Measurements from ENCODE around the gene USH2A.

DNA sequence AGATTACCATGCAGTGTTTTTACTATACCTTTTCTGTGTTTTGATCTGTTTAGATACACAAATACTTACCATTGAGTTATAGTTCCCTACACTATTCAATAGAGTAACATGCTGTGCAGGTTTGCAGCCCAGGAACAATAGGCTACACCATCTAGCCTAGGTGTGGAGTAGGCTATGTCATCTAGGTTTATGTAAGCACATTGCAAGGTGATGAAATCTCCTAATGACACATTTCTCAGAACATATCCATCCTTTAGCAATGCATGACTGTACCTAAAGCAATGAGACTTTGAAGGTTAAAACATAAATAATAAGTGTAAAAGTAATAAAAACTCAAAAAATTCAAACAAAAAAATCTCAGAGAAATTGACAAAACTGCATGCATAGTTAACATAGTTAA is 358.6 kb downstream of the USH2A start:
- TF ChIP-seq, protein P1, sequence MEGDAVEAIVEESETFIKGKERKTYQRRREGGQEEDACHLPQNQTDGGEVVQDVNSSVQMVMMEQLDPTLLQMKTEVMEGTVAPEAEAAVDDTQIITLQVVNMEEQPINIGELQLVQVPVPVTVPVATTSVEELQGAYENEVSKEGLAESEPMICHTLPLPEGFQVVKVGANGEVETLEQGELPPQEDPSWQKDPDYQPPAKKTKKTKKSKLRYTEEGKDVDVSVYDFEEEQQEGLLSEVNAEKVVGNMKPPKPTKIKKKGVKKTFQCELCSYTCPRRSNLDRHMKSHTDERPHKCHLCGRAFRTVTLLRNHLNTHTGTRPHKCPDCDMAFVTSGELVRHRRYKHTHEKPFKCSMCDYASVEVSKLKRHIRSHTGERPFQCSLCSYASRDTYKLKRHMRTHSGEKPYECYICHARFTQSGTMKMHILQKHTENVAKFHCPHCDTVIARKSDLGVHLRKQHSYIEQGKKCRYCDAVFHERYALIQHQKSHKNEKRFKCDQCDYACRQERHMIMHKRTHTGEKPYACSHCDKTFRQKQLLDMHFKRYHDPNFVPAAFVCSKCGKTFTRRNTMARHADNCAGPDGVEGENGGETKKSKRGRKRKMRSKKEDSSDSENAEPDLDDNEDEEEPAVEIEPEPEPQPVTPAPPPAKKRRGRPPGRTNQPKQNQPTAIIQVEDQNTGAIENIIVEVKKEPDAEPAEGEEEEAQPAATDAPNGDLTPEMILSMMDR (IDR thresholded peaks at IDR 0.05): no peak
- no peak for TF ChIP-seq POLR2A (IDR thresholded peaks at IDR 0.05)

Measured in prostate gland (tissue), 2 donors.